ENCODE results near the gene CBY1.
A peak's percentile ranks its signal among the peaks of the same experiment; 100 is the strongest.

The CBY1 gene

DNA sequence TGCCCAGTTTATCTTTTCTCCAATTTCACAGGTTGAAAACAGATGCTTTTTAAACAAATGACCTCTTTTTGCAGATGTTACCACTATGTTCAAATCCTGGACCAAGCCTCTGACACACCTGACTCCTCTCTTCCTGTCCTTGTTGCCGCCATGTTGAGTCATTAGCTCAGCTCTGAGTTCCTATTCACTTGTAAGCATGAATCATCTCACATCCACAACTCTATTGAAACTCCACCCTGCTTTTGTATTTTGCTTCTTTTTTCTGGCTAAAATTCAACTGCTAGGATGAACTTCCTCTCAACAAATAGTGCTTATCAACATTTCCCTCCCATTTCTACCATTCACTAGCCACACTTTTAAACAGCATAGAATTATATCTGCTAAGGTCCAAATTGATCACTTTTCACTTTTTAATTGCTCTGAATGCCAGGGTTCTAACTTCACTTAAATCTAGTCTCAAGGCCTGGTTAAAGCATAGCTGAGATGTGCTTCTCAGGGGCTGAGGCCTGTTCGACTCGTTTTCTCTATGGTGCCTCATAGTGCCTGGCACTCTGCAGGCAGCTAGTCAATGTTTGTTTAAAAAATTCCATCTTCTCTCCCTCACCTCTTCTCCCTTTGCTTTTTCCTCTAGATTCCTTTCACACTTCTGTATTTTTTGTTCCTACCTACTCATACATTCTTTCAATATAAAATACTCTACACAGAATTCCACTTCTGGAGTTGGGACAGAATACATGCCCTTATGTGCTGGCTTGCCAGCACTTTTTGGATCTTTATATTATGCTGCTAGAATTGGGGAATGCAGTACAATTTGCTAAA lies 40.4 kb downstream of the CBY1 start:
- H3K27ac Mint-ChIP-seq = peak overlapping the region; percentile 66 to 91 (median 77)
- peak overlapping the region; percentile 64 to 76 (median 70) for H3K4me3 Mint-ChIP-seq
- peaks cover 32% of the 10 kb centered on the region for H3K36me3 Mint-ChIP-seq (ENCODE audit: low read depth)
- peaks cover 40% of the 10 kb centered on the region for H3K4me1 Mint-ChIP-seq
- H3K27me3 Mint-ChIP-seq (ENCODE audit: low read depth) = no peaks in the 10 kb centered on the region
- TF ChIP-seq, protein P1, sequence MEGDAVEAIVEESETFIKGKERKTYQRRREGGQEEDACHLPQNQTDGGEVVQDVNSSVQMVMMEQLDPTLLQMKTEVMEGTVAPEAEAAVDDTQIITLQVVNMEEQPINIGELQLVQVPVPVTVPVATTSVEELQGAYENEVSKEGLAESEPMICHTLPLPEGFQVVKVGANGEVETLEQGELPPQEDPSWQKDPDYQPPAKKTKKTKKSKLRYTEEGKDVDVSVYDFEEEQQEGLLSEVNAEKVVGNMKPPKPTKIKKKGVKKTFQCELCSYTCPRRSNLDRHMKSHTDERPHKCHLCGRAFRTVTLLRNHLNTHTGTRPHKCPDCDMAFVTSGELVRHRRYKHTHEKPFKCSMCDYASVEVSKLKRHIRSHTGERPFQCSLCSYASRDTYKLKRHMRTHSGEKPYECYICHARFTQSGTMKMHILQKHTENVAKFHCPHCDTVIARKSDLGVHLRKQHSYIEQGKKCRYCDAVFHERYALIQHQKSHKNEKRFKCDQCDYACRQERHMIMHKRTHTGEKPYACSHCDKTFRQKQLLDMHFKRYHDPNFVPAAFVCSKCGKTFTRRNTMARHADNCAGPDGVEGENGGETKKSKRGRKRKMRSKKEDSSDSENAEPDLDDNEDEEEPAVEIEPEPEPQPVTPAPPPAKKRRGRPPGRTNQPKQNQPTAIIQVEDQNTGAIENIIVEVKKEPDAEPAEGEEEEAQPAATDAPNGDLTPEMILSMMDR (IDR thresholded peaks at IDR 0.05; ENCODE audit: unreplicated experiment in 3 of 3) = no peak
- no peaks in the 10 kb centered on the region for H3K9me3 Mint-ChIP-seq

DNA sequence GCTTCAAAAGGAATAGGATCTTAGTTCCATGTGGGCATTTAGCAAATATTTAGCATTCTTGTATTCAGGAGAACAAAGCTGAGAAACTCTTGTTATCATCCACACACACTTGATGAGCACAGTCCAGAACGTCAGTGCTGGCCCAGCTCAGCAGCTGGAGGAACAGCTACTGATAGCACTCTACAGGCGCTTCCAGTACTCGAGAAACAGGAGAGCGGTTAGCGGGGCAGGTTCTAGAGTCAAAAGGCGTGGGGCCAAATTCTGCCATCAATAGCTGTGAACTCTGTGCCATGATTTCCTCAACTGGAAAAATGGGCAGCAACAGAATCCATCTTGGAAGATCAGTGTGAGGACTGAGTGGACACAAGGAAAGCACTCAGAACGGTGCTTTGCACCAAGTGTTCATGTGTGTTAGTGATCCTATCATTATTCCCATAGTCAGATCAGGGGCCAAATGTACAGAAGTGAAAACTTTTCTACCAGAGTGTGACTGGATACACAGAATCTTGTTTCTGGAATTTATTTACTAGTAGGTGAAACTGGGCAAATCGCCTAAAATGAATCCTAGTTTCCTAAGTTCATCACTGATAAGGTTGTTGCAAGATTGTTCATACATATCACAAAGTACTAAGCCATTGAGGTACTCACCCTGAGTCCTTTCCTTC lies 41.1 kb downstream of the CBY1 start:
- TF ChIP-seq, protein P1 (IDR thresholded peaks at IDR 0.05; ENCODE audit: unreplicated experiment in 3 of 3) = no peak
- Mint-ChIP-seq H3K4me1 (peaks cover 40% of the 10 kb centered on the region), H3K4me3 (peak overlapping the region; percentile 64 to 76 (median 70)), H3K27ac (peak overlapping the region; percentile 66 to 91 (median 77)), H3K9me3 (no peaks in the 10 kb centered on the region), H3K36me3 (ENCODE audit: low read depth) (peaks cover 28% of the 10 kb centered on the region), H3K27me3 (ENCODE audit: low read depth) (no peaks in the 10 kb centered on the region)

DNA sequence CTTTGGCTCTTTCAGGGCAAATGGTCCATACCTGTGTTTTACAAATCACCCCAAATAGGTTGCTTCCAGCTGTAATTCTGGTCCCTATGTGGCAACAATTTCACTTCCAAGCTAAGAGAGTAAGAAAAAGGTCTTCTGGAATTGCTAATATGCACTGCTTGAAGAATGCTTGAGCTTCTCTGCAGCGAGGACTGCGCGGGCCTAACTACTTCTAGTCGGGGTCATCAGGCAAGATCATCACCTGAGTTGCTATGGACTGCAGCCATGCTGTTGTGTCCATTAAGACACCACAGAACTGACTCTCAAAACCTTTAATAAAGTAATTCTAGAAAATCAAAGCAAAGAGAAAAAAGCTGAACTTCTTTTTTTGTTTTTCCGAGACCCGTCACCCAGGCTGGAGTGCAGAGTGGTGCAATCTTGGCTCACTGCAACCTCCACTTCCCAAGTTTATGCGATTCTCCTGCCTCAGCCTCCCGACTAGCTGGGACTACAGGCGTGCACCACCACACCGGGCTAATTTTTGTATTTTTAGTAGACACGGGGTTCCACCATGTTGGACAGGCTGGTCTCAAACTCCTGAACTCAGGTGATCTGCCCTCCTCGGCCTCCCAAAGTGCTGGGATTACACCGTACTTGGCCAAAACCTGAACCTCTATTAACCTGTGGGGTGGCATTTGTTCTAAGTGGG lies 42.1 kb downstream of the CBY1 start:
- Mint-ChIP-seq H3K27me3 (ENCODE audit: low read depth) (no peaks in the 10 kb centered on the region), H3K9me3 (no peaks in the 10 kb centered on the region), H3K4me1 (peaks cover 40% of the 10 kb centered on the region), H3K27ac (peak overlapping the region; percentile 75 to 91 (median 90)), H3K36me3 (ENCODE audit: low read depth) (peaks cover 20% of the 10 kb centered on the region), H3K4me3 (peak overlapping the region; percentile 92 to 98 (median 97))
- TF ChIP-seq, protein P1 (IDR thresholded peaks at IDR 0.05; ENCODE audit: unreplicated experiment in 3 of 3) = no peak

DNA sequence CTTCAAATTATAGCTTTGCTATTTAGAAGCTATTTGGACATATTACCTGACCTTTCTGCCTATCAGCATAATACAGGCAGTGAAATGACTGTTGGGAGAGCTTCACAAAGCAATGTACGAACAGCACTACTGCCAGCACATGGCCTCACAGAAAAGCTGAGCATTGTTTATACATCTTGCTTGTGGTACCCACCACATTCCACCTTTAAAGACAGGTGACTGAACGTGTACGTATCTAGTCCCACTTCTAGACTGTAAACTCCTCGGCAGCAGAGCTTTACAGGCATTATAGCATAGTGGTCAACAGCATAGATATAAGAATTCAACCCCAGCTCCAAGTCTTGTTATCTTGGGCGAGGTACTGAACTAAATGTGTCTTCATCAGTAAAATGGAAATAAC lies 42.7 kb downstream of the CBY1 start:
- peak overlapping the region; percentile 92 to 98 (median 97) for H3K4me3 Mint-ChIP-seq
- H3K27ac Mint-ChIP-seq = peak overlapping the region; percentile 75 to 91 (median 90)
- TF ChIP-seq, protein P1 (IDR thresholded peaks at IDR 0.05; ENCODE audit: unreplicated experiment in 3 of 3) = no peak
- H3K4me1 Mint-ChIP-seq = peaks cover 40% of the 10 kb centered on the region
- no peaks in the 10 kb centered on the region for H3K9me3 Mint-ChIP-seq
- H3K27me3 Mint-ChIP-seq (ENCODE audit: low read depth) = no peaks in the 10 kb centered on the region
- H3K36me3 Mint-ChIP-seq (ENCODE audit: low read depth) = peaks cover 20% of the 10 kb centered on the region

DNA sequence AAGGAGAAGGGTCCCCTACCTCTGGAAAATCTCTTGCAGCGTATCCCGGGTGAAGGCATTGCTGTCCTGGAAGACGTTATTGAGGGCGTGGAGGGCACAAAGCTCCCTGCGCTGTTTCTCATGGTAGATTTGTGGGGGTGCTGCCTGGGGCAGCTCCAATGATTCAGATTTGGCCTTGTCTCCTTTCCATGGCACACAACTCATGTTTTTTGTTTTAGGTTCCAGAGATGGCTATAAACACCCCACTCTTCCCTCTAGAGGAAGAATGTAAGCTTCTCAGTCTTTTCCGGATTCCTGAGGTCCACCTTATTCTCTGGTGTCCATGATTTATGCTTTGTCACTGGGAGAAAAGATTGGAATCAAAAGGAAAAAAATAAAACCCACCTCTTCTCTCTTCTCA lies 43.3 kb downstream of the CBY1 start:
- Mint-ChIP-seq H3K4me3 (peak overlapping the region; percentile 92 to 98 (median 97)), H3K4me1 (peaks cover 44% of the 10 kb centered on the region), H3K27me3 (ENCODE audit: low read depth) (no peaks in the 10 kb centered on the region), H3K36me3 (ENCODE audit: low read depth) (peaks cover 18% of the 10 kb centered on the region), H3K9me3 (no peaks in the 10 kb centered on the region), H3K27ac (peak overlapping the region; percentile 75 to 91 (median 90))
- TF ChIP-seq, protein P1 (IDR thresholded peaks at IDR 0.05; ENCODE audit: unreplicated experiment in 3 of 3) = no peak

All from nephron (organoid).